Measurements from ENCODE around the gene HOXA11.

DNA sequence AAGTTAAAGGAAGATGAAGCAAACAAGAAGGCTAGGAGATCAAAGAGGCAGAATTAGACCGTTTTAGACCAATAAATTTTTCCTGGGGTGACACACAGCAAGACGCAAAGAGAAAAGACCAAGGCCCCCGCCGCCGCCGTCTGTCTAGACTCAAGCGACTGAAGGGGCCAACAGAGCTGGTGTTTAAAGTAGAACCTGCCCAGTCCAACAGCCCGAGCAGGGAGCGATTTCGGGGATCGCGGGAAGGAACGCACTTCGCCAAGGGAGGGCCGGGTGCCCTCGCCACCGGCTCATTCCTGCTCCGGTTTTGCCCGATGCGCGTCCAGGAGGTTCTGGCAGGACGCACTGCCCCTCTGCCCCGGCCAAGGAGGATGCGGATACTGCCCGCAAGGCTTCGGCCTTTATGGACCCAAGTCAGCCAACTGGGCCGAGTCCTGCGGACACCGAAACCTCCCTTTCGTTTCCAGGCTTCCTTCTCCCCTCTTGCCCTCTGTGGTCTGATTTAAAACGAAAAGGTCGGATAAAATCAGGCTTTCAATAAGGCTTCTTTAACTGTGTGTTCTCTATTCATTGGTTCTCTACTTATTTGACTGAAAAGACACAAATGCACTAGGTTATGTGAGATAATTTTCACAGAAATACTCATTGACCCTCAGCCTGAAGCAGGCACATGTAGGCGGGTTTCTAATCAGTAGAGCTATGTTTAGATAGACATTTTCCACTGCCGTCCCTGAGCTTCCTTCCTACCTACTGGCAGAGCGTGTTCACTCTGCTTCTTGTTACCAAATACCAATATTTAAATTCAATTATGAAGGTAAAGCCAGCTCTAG lies 26.4 kb downstream of the HOXA11 start:
- TF ChIP-seq CTCF (IDR thresholded peaks at IDR 0.05; ENCODE audit: low read depth, low read length, poor library complexity, severe bottlenecking) (no peak), EZH2phosphoT487 (IDR thresholded peaks at IDR 0.05; ENCODE audit: borderline replicate concordance, low read length) (no peak)

Measured in DOHH2 (cell line).